ENCODE data around the gene KIRREL3. TPM values are rescaled to one million over a fixed set of nuclear protein-coding genes. Genes with fewer than 3 reads are reported as not detected.

The KIRREL3 gene
- total and polyA plus RNA-seq, 4 donors = 0.02 to 0.71 (median 0.15) TPM; not detected in 1

GRCh38 chr11:126542334-126543015 is 458.1 kb downstream of the KIRREL3 start:
- no peaks in the 10 kb centered on the region for H3K36me3 ChIP-seq (ENCODE audit: control insufficient read depth in 4 of 4, insufficient read depth in 4 of 4, low read length in 4 of 4)
- H3K9ac ChIP-seq (ENCODE audit: insufficient read depth in 1 of 2, low read length in 2 of 2) = no peak overlapping the region
- no peak for TF ChIP-seq CTCF (IDR thresholded peaks at IDR 0.05; ENCODE audit: control extremely low read depth, extremely low read depth)
- WGBS, 2 donors = 80 to 84% methylated on average over 4 of the region's 4 CpGs
- no peaks in the 10 kb centered on the region for H3K9me3 ChIP-seq (ENCODE audit: control insufficient read depth in 4 of 4, insufficient read depth in 3 of 4, low read length in 3 of 4)
- peaks cover 0 to 17% (median 0%) of the 10 kb centered on the region in 5 donors for H3K4me1 ChIP-seq (ENCODE audit: control insufficient read depth in 5 of 5, insufficient read depth in 5 of 5, low read length in 5 of 5)
- no peak overlapping the region for H3K27ac ChIP-seq (ENCODE audit: low read depth in 1 of 2, low read length in 1 of 2)
- DNase-seq (no peak), ATAC-seq (ENCODE audit: insufficient read depth, low FRiP score) (no peak)
- no peaks in the 10 kb centered on the region for H3K27me3 ChIP-seq (ENCODE audit: control insufficient read depth in 3 of 3, insufficient read depth in 3 of 3, low read length in 2 of 3)
- no peak overlapping the region for H3K4me3 ChIP-seq

- H3K36me3 ChIP-seq (ENCODE audit: control insufficient read depth in 4 of 4, insufficient read depth in 4 of 4, low read length in 4 of 4) = no peaks in the 10 kb centered on the region
- H3K4me3 ChIP-seq = no peak overlapping the region
- no peak for DNase-seq
- TF ChIP-seq CTCF (IDR thresholded peaks at IDR 0.05; ENCODE audit: control extremely low read depth, extremely low read depth) = no peak
- H3K4me1 ChIP-seq (ENCODE audit: control insufficient read depth in 5 of 5, insufficient read depth in 5 of 5, low read length in 5 of 5) = no peaks in the 10 kb centered on the region
- WGBS, 2 donors = 68 to 69% methylated on average over 4 of the region's 4 CpGs
- H3K27me3 ChIP-seq (ENCODE audit: control insufficient read depth in 3 of 3, insufficient read depth in 3 of 3, low read length in 2 of 3) = no peaks in the 10 kb centered on the region
- no peak overlapping the region for H3K9ac ChIP-seq (ENCODE audit: insufficient read depth in 1 of 2, low read length in 2 of 2)
- ATAC-seq (ENCODE audit: insufficient read depth, low FRiP score) = no peak
- no peaks in the 10 kb centered on the region for H3K9me3 ChIP-seq (ENCODE audit: control insufficient read depth in 4 of 4, insufficient read depth in 3 of 4, low read length in 3 of 4)
- no peak overlapping the region for H3K27ac ChIP-seq (ENCODE audit: low read depth in 1 of 2, low read length in 1 of 2)
Measured at GRCh38 chr11:126538071-126538470, 462.5 kb downstream of the KIRREL3 start.

DNA sequence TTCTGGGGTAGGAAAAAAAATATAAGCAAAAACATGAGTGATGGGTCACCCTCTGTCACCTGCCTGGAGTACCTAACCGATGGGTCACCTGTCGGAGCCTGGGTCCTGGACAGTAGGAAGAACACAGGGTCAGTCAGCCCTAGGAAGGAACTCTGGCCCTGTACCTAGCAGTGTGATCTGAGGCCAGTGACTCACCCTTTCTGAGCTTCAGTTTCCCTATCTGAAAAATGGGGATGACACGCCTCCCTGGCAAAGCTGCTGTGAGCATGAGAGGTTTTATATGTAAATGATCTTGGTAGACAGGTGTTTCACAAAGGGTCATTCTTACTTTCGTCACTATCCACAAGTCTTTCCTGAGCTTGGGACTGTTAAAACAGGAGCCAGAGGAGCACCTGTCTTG is 463.1 kb downstream of the KIRREL3 start:
- H3K27me3 ChIP-seq (ENCODE audit: control insufficient read depth in 3 of 3, insufficient read depth in 3 of 3, low read length in 2 of 3) = no peaks in the 10 kb centered on the region
- WGBS, 2 donors = 84 to 94% methylated on average over 4 of the region's 4 CpGs
- no peak overlapping the region for H3K27ac ChIP-seq (ENCODE audit: low read depth in 1 of 2, low read length in 1 of 2)
- no peaks in the 10 kb centered on the region for H3K4me1 ChIP-seq (ENCODE audit: control insufficient read depth in 5 of 5, insufficient read depth in 5 of 5, low read length in 5 of 5)
- no peaks in the 10 kb centered on the region for H3K36me3 ChIP-seq (ENCODE audit: control insufficient read depth in 4 of 4, insufficient read depth in 4 of 4, low read length in 4 of 4)
- no peak for ATAC-seq (ENCODE audit: insufficient read depth, low FRiP score)
- no peaks in the 10 kb centered on the region for H3K9me3 ChIP-seq (ENCODE audit: control insufficient read depth in 4 of 4, insufficient read depth in 3 of 4, low read length in 3 of 4)
- TF ChIP-seq CTCF (IDR thresholded peaks at IDR 0.05; ENCODE audit: control extremely low read depth, extremely low read depth) = no peak
- no peak overlapping the region for H3K9ac ChIP-seq (ENCODE audit: insufficient read depth in 1 of 2, low read length in 2 of 2)
- no peak overlapping the region for H3K4me3 ChIP-seq
- DNase-seq = no peak
